ENCODE data around the gene TJP1.
A peak's percentile ranks its signal among the peaks of the same experiment; 100 is the strongest.
"Not testable (repeated sequence)": the region's sequence is repeated elsewhere in the genome, so short reads cannot be mapped to it uniquely, and the experiment has no call there.

TJP1 gene

DNA sequence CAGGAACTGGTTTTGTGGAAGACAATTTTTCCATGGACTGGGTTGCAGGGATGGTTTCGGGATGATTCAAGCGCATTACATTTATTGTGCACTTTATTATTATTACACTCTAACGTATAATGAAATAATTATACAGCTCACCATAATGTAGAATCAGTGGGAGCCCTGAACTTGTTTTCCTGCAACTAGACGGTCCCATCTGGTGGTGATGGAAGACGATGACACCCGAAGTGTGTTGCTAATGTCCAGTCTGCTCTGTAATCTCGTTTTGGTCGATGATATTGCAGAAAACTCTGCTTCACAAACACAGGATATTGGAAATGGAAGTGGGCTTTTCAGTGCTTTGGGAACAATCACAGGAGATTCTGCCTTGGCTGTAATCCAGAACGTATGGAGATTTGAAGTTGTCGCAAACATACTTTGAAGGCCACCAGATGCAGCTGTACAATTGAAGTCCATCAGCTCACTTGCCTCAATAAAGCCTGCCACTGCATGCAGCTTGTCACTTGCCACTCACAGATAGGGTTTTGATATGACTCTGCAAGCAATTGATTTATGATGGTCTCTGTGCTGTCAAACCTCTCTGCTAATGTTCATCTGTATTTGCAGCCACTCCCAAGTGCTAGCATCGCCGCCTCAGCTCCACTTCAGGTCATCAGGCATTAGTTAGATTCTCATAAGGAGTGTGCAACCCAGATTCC is 141.7 kb downstream of the TJP1 start:
- no peak for DNase-seq

DNA sequence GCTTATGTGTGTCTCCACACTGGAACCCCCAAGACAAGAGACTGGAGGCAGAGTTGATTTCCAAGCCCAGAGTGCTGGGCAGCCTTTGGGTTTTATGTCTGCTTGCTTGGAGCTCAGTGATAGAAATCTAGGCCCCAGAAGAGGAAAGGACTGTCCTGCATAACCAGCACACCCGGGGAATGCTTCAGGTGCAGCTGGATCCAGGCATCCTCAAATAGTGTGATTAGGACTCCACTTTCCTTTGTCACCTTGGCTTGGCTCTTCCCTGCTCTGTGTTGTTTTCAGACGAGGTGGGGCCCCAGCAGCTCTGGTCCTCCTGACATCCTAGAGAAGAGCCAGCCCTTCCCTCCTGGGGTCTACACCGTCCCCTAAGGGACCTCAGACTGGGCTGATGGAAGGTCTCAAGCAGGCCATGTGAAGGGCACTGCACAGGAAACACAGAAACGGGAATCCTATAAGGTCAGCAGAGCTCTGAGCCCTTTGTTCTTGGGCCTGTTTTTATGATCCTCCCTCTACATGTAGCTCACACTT is 143.7 kb downstream of the TJP1 start:
- no peak for DNase-seq

- peak; percentile 76 for DNase-seq
Observed at GRCh38 chr15:29677871-29678461, 144.3 kb downstream of the TJP1 start.

DNA sequence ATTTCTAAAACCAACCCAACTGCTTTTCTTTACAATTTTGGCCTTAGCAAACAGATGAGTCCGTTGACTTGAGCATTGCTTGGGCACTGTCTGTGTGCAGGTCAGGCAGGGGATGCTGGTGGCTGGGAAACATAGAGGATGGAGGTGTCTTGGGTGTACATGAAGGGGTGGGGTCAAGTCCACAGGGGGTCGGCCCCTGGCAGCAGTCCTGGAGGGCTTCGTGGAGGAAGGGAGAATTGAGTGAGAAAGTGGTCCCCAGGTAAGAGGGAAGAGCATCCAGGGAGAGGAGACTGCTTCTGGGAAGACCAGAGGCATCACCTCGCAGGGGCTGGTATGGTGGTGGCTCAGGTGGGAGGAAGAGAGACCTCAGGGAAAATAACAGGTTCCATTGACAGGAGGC is 144.8 kb downstream of the TJP1 start:
- DNase-seq = no peak

DNA sequence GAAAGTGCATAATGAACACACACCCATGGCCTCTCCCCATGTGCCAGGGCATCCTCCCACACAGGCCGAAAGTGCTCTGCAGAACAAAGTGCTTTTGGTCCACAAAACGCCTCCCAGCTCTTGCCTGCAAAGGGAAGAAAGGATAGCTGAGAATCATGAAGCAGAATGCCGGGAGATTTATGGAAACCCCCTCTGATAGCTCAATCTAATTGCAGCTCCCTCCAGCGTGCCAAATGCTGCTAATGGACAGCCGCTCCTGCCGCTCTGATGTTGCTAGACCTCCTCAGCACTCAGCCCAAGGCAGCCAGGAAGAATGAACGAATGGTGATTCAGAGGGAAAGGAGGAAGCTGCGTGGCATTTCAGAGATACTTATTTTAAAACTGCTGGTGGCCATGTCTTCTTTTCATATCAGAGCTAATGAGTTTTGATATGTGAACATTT is 145.3 kb downstream of the TJP1 start:
- no peak for DNase-seq

- not testable (repeated sequence) for DNase-seq
Observed at GRCh38 chr15:29676374-29676960, 145.8 kb downstream of the TJP1 start.

DNA sequence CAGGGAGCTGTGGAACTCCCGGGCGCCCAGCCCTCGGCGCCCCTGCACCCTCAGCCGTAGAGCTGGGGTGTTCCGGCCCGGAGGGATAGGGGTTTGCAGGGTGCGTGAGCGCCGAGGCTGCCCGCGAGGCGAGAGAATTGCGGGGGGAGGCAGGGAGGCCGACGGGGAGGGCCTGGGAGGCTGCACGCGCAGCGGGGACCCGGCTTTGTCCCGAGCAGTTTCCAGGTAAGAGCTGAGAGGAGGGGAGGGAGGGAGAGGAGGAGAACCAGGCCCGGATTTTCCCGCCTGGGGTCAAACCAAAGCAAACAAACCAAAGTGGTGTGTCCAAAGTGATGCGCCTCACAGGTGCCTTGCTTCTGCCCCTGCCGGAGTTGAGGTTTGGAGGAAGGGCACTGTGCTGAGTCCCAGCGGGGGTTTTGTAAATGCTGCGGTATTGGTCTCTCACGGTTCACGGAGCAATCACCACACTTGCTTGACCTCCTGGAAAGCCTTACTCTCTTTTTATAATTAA is 146.4 kb downstream of the TJP1 start:
- DNase-seq = no peak

DNA sequence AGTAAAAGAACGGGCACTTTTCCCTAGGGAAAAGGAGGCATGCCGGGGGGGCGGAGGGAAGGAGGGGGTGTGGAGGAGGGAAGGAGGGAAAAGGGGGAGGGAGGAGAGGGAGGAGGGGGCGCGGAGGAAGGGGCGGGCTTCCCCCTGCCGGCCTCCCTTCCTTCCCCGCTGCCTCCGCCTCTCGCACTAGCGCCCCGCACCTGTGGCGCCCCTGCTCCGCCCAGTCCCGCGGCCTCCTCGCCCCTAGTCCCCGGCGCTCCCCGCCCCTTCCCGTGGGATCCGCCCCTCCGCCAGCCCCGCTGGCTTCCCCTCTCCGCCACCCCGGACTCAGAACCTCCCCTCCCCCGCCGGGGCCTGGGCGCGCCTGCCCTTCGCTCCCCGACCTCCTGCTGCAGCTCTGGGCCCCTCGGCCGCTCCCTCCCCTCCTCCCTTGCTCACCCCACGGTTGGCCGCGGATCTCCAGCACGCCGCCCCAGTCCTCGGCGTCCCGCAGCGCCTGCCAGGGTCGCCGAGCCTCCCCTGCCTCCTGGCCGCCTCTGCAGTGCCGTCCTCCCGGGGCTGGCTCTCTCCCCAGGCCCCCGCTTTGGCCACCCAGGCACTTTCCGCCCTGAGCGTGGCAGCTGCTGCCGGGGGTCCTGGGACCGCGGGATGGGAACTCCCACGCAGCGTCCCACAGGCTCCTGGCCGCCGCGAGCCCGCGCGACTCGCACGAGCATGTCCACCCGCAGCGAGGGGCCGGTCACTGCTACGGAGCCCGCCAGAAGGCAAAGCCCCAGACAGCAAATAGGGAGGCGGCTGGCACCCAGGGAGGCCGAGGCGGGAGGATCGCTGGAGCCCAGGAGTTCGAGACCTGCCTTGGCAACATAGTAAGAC is 147.4 kb downstream of the TJP1 start:
- DNase-seq = no peak

DNA sequence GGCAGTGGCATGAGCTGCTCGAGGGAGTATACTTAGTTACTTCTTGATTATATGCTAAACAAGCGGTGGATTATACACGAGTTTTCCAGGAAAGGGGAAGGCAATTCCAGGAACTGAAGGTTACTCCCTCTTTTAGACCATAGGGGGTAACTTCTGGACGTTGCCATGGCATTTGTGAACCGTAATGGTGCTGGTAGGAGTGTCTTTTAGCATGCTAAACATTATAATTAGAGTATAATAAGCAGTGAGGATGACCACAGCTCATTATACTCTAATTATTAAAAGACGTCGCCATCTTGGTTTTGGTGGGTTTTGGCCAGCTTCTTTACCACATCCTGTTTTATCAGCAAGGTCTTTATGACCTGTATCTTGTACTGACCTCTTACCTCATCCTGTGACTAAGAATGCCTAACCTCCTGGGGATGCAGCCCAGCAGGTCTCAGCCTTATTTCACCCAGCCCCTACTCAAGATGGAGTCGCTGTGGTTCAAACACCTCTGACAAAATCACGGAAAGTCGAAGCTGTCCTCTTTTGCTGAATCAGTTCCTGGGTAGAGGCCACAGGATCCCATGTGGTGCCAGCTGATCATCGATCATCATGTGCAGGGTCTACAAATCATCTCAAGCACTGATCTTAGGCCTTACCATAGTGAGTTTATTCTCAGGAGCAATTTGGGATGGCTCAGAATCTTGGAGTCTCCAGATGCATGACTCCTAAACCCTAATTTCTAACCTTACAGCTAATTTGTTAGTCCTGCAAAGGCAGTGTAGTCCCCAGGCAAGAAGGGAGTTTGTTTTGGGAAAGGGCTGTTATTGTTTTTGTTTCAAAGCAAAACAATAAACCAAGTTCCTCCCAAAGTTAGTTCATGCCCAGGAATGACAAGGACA is 149.1 kb downstream of the TJP1 start:
- DNase-seq = no peak

GRCh38 chr15:29672446-29672845 is 149.8 kb downstream of the TJP1 start:
- no peak for DNase-seq

- DNase-seq = not testable (repeated sequence)
Observed at GRCh38 chr15:29672046-29672445, 150.2 kb downstream of the TJP1 start.

GRCh38 chr15:29670998-29671981 is 151.0 kb downstream of the TJP1 start:
- DNase-seq = no peak

DNA sequence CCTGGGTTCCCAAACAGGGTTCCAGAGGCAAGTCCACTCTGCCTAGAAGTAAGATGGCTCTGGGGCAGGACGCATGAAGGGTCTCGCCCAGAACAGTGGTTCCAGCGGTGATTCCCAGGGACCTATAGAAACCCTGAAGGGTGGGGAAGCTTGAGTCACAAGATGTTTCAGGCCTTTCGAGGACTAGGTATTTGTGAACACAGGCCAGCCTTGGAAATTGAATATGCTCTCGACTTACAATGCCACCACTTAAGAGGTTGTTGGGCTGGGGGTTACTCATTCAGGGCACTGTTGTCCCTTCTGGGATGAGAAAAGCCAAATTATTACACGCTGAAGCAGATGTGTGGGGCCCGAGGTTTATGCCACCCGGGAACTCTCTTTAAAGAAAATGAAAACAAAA is 152.0 kb downstream of the TJP1 start:
- DNase-seq = no peak

DNA sequence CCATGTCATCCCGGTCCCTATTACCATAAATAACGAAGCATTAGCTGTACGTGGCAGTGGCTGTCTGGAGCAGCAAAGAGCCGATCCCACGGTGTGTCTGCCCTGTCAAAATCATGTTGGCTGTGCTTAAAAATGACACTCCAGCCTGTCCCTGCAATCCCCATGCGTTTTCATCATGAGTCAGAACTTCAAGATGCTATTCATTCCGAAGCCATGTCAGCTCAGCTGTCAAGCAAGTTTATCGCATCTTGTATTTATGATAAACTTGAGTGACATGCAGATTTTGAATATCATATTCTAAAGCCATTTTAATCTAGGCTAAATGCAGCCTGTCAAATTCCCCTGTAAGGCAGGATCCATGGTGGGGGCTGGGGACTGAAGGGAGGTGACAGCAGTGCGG is 152.4 kb downstream of the TJP1 start:
- no peak for DNase-seq

GRCh38 chr15:29668120-29668602 is 154.1 kb downstream of the TJP1 start:
- peak; percentile 82 for DNase-seq

DNA sequence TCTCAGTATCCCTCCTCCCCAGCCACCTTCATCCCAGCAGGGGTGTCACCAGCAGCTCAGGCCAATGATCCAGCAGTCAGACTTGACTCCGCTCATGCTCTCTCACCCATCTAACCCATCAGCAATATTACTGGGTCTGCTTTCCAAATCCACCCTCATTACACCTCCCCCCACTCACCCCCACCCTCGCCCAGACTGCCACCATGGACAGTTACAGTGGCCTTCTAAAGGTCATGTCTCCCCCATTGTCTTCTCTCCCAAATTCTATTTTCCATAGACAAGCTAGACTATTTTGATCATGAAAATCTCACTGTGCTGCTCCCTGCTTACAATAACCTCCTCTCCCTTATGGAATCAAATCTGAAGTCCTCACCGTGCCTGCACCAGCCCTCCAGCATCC is 156.0 kb downstream of the TJP1 start:
- DNase-seq = no peak

GRCh38 chr15:29665444-29666003 is 156.7 kb downstream of the TJP1 start:
- DNase-seq = no peak

DNA sequence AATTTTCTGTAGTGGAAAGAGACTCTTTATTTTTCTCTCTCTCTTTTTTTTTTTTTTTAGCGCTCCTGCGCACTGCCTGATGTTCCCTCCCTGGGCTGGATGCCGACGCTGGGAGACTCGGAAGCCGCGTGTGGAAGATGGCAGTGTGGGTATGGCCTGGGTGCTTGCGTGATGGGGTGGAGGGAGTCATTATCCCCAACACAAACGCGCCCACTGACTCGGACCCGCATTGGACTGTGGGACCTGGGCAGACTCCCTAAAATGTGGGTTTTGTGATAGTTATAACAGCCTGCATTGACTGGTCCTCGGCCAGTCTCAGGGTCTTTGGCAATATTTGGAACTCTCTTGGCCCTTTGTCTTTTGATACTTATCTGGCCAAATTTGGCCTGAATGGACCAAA is 157.9 kb downstream of the TJP1 start:
- no peak for DNase-seq

DNA sequence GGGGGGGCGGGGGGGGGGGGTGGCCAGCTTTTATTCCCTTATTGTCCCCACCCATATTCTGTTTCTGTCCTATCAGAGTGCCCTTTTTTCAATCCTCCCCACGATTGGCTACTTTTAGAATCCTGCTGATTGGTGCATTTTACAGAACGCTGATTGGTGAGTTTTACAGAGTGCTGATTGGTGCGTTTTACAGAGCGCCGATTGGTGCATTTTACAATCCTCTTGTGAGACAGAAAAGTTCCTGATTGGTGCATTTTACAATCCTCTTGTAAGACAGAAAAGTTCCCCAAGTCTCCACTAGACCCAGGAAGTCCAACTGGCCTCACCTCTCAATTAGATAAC is 164.8 kb downstream of the TJP1 start:
- not testable (repeated sequence) for DNase-seq
